H9 (cell line): ENCODE results near the gene CDADC1. TPM values are rescaled to one million over a fixed set of nuclear protein-coding genes. Genes with fewer than 3 reads are reported as not detected.

Experiments used
- DNase-seq: peaks from one replicate; pipeline ENCODE4 v3.0.0-alpha.2; 2017
- H2AFZ ChIP-seq: one replicate; pipeline ENCODE4 v1.6.1; 2013; ENCODE audit warnings: mild to moderate bottlenecking, low read length, control low read depth, moderate library complexity
- H2AK5ac ChIP-seq: 2 replicates; pipeline ENCODE4 v1.6.1; 2013; ENCODE audit warnings: low read length, control low read depth, mixed read lengths; ENCODE audit not compliant: insufficient read length
- H2BK120ac ChIP-seq: one replicate; pipeline ENCODE4 v1.6.1; 2013; ENCODE audit warnings: low read depth, mild to moderate bottlenecking, low read length, control low read depth, inconsistent platforms; ENCODE audit not compliant: poor library complexity, severe bottlenecking
- H2BK12ac ChIP-seq: 2 replicates; pipeline ENCODE4 v1.6.1; 2013; ENCODE audit warnings: low read length, control low read depth, mixed read lengths, low read depth; ENCODE audit not compliant: insufficient read length
- H2BK15ac ChIP-seq: 2 replicates; pipeline ENCODE4 v1.6.1; 2013; ENCODE audit warnings: low read depth, low read length, control low read depth
- H2BK20ac ChIP-seq: one replicate; pipeline ENCODE4 v1.6.1; 2013; ENCODE audit warnings: low read depth, mild to moderate bottlenecking, low read length, control low read depth, inconsistent platforms; ENCODE audit not compliant: poor library complexity, severe bottlenecking
- H2BK5ac ChIP-seq: 2 replicates; pipeline ENCODE4 v1.6.1; 2013; ENCODE audit warnings: low read length, control low read depth, mixed read lengths; ENCODE audit not compliant: insufficient read length
- H3K14ac ChIP-seq: 2 replicates; pipeline ENCODE4 v1.6.1; 2013; ENCODE audit warnings: low read length, control low read depth; ENCODE audit not compliant: insufficient read depth
- H3K18ac ChIP-seq: 2 replicates; pipeline ENCODE4 v1.6.1; 2013; ENCODE audit warnings: low read depth, mild to moderate bottlenecking, mixed read lengths, low read length, control low read depth; ENCODE audit not compliant: insufficient read length
- H3K23ac ChIP-seq: 2 replicates; pipeline ENCODE4 v1.6.1; 2013; ENCODE audit warnings: low read length, control low read depth, mixed read lengths, low read depth; ENCODE audit not compliant: insufficient read length
- H3K23me2 ChIP-seq: 2 replicates; pipeline ENCODE4 v1.6.1; 2013; ENCODE audit warnings: low read depth, mild to moderate bottlenecking, mixed read lengths, low read length, control low read depth; ENCODE audit not compliant: insufficient read length, poor library complexity, severe bottlenecking
- H3K27ac ChIP-seq: 2 replicates; pipeline ENCODE4 v1.5.1; 2013; ENCODE audit warnings: low read length, control low read depth, mixed read lengths, low read depth; ENCODE audit not compliant: insufficient read length
- H3K27me3 ChIP-seq: 2 replicates; pipeline ENCODE4 v1.6.1; 2013; ENCODE audit warnings: low read length, control low read depth, inconsistent platforms; ENCODE audit not compliant: insufficient read depth
- H3K4ac ChIP-seq: 2 replicates; pipeline ENCODE4 v1.6.1; 2013; ENCODE audit warnings: low read depth, mild to moderate bottlenecking, control low read depth, inconsistent platforms, low read length, moderate library complexity
- H3K4me1 ChIP-seq: 2 replicates; pipeline ENCODE4 v1.6.1; 2013; ENCODE audit warnings: low read length, control low read depth, inconsistent platforms; ENCODE audit not compliant: insufficient read depth
- H3K4me2 ChIP-seq: 2 replicates; pipeline ENCODE4 v1.6.1; 2013; ENCODE audit warnings: low read length, control low read depth, mixed read lengths; ENCODE audit not compliant: insufficient read length, insufficient read depth
- H3K56ac ChIP-seq: 2 replicates; pipeline ENCODE4 v1.6.1; 2013; ENCODE audit warnings: low read depth, mild to moderate bottlenecking, mixed read lengths, low read length, control low read depth; ENCODE audit not compliant: insufficient read length
- H3K79me1 ChIP-seq: 2 replicates; pipeline ENCODE4 v1.6.1; 2013; ENCODE audit warnings: low read depth, mild to moderate bottlenecking, moderate library complexity, low read length, control low read depth, inconsistent platforms; ENCODE audit not compliant: insufficient read depth, poor library complexity, severe bottlenecking
- H3K79me2 ChIP-seq: 2 replicates; pipeline ENCODE4 v1.6.1; 2013; ENCODE audit warnings: low read length, control low read depth, inconsistent platforms; ENCODE audit not compliant: insufficient read depth
- H3K9ac ChIP-seq: 2 replicates; pipeline ENCODE4 v1.6.1; 2013; ENCODE audit warnings: low read length, control low read depth, mixed read lengths; ENCODE audit not compliant: insufficient read length; ENCODE audit errors: extremely low read depth
- H3K9me3 ChIP-seq: one replicate; pipeline ENCODE4 v1.6.1; 2013; ENCODE audit warnings: low read depth, low read length, inconsistent platforms; ENCODE audit not compliant: control insufficient read depth
- H3T11ph ChIP-seq: one replicate; pipeline ENCODE4 v1.6.1; 2013; ENCODE audit warnings: mild to moderate bottlenecking, low read length, control low read depth, inconsistent platforms
- H4K20me1 ChIP-seq: one replicate; pipeline ENCODE4 v1.6.1; 2013; ENCODE audit not compliant: control insufficient read depth, insufficient read length, insufficient read depth
- H4K5ac ChIP-seq: 2 replicates; pipeline ENCODE4 v1.6.1; 2013; ENCODE audit warnings: low read depth, mild to moderate bottlenecking, mixed read lengths, low read length, control low read depth; ENCODE audit not compliant: insufficient read length
- H4K8ac ChIP-seq: replicated peaks from 2 replicates; pipeline ENCODE4 v1.6.1; 2013; ENCODE audit warnings: low read length, control low read depth, mixed read lengths, low read depth; ENCODE audit not compliant: insufficient read length
- H4K91ac ChIP-seq: 2 replicates; pipeline ENCODE4 v1.6.1; 2013; ENCODE audit warnings: low read depth, mild to moderate bottlenecking, moderate library complexity, mixed read lengths, low read length, control low read depth; ENCODE audit not compliant: insufficient read length
- H3K27ac Mint-ChIP-seq, 3 experiments: 2 replicates in 2 of 3; 3 replicates in 1 of 3; pipeline ENCODE4 v1.8.0; 2020 to 2021; ENCODE audit warnings: mixed read lengths in 3 of 3, mild to moderate bottlenecking in 1 of 3, moderate library complexity in 1 of 3
- H3K27me3 Mint-ChIP-seq: 2 replicates; pipeline ENCODE4 v1.8.0; 2021; ENCODE audit warnings: low read depth, mild to moderate bottlenecking, moderate library complexity, mixed read lengths
- H3K36me3 Mint-ChIP-seq, 3 experiments: 2 replicates in 2 of 3; 3 replicates in 1 of 3; pipeline ENCODE4 v1.8.0; 2020 to 2021; ENCODE audit warnings: low read depth in 3 of 3, mixed read lengths in 3 of 3; ENCODE audit not compliant: insufficient read depth in 1 of 3
- H3K4me1 Mint-ChIP-seq, 2 experiments: 2 replicates each; pipeline ENCODE4 v1.8.0; 2020; ENCODE audit warnings: mixed read lengths in 2 of 2
- H3K4me3 Mint-ChIP-seq, 2 experiments: 2 replicates in 1 of 2; 3 replicates in 1 of 2; pipeline ENCODE4 v1.8.0; 2020 to 2021; ENCODE audit warnings: mild to moderate bottlenecking in 2 of 2, mixed read lengths in 2 of 2, moderate library complexity in 1 of 2
- H3K9me3 Mint-ChIP-seq, 2 experiments: 2 replicates in 1 of 2; 3 replicates in 1 of 2; pipeline ENCODE4 v1.8.0; 2020; ENCODE audit warnings: mild to moderate bottlenecking in 2 of 2, mixed read lengths in 2 of 2, moderate library complexity in 1 of 2
- CTCF ChIP-seq: fragments of 200-600 bp; sonication (generic); conservative IDR thresholded peaks from 3 replicates; pipeline ENCODE4 v1.8.0; 2021; ENCODE audit warnings: antibody characterized with exemption, mild to moderate bottlenecking
- WGBS: extraction: QIAGEN DNeasy Blood & Tissue Kit; methylation state at CpG from one replicate; pipeline ENCODE4 v1.1.7; 2013; ENCODE audit warnings: missing lambda C conversion rate, low lambda C conversion rate, mixed read lengths; ENCODE audit not compliant: insufficient read length; ENCODE audit errors: extremely low coverage; 5-methylcytosine and 5-hydroxymethylcytosine counted together
- total RNA-seq: library from RNA; stranded (reverse); gene quantifications from 2 replicates; pipeline ENCODE4 v1.2.1, GENCODE V29; 2021

CDADC1 gene
- total RNA-seq, 1 experiment from 2014 or later, result 4.9 TPM

DNA sequence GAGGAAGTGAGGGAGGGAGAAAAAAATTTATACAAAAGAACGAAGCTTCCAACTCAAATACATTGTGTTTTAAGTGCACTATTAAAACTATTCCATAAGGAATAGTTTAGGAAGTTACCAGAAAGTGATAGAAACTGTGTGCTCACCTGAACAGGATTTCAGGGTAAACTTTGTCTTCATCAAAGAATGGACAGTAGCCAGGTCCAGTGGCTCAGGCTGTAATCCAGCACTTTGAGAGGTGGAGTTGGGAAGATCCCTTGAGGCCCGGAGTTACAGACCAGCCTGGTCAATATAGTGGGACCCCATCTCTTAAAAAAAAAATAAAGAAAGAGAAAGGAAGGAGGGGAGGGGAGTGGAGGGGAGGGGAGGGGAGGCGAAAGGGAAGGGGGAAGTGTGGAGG lies 13.0 kb upstream of the CDADC1 start:
- no peak overlapping the region for H3K14ac ChIP-seq
- H4K5ac ChIP-seq, result no peak overlapping the region
- no peaks in the 10 kb centered on the region for H3K4me1 ChIP-seq
- no peaks in the 10 kb centered on the region for H3K79me2 ChIP-seq
- H2BK20ac ChIP-seq, result no peak overlapping the region
- no peak overlapping the region for H3K56ac ChIP-seq
- H2BK5ac ChIP-seq, result no peak overlapping the region
- no peaks in the 10 kb centered on the region for H3K27me3 ChIP-seq
- no peak overlapping the region for H2BK12ac ChIP-seq
- no peak overlapping the region; a peak in 1 of 7 replicates for H3K27ac Mint-ChIP-seq
- no peak overlapping the region for H3K4ac ChIP-seq
- no peaks in the 10 kb centered on the region for H3K9me3 Mint-ChIP-seq
- 86% methylated on average over 1 of the region's 3 CpGs for WGBS
- no peak for DNase-seq
- no peak overlapping the region for H3K9ac ChIP-seq
- H3K4me3 Mint-ChIP-seq, result no peak overlapping the region
- H3K4me2 ChIP-seq, result no peak overlapping the region
- no peaks in the 10 kb centered on the region for H3K79me1 ChIP-seq
- no peak overlapping the region for H2AFZ ChIP-seq
- no peaks in the 10 kb centered on the region for H3K4me1 Mint-ChIP-seq
- H3T11ph ChIP-seq, result no peak overlapping the region
- H2BK120ac ChIP-seq, result no peak overlapping the region
- H2AK5ac ChIP-seq, result no peak overlapping the region
- no peaks in the 10 kb centered on the region for H3K36me3 Mint-ChIP-seq
- no peak overlapping the region for H4K91ac ChIP-seq
- no peaks in the 10 kb centered on the region for H3K27me3 Mint-ChIP-seq
- H2BK15ac ChIP-seq, result no peak overlapping the region
- H3K18ac ChIP-seq, result no peak overlapping the region
- H4K8ac ChIP-seq, result no peak overlapping the region
- no peaks in the 10 kb centered on the region for H3K9me3 ChIP-seq
- no peaks in the 10 kb centered on the region for H4K20me1 ChIP-seq
- H3K23me2 ChIP-seq, result no peaks in the 10 kb centered on the region
- H3K27ac ChIP-seq, result no peak overlapping the region
- TF ChIP-seq CTCF, result no peak
- H3K23ac ChIP-seq, result no peak overlapping the region
